ENCODE results near the gene OR13J1.

Gene OR13J1

DNA sequence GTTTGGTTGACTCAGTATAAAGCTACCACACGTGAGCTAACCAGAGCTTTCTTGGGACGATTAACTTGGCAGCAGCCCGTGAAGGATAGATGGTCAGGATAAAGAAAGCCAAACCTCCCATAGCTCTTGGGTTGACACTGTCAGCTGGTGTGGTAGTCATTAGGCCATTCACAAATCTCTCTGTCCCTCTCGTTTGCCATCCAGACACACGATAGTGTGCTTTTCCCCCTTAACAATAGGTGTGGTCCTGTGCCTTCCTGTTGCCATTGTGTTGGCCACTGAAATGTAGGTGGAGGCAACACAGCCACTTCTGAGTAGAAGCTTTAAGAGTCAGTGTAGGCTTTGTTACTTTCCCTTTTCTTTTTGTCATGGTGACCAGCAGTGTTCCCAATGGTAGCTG lies 11.7 kb downstream of the OR13J1 start:
- DNase-seq (ENCODE audit: low read depth in 2 of 2), result no peak

DNA sequence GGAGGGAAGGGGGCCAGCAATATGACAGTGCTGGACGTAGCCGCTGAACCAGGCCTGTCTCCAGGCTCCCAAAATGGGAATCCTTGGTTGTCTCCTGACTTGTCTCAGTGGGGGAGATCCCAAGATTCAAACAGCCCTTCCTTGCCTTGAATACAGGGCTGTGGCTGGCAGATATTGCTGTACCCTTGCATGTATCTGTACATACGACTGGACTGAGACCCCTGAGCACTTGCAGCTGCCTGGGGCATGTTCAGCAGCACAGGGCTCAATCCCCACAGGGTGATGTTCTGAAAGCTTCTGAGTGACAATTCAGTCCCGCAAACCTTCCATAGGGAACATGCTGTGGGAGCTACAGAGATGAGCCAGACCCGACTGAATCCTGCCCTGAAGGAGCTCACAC lies 13.3 kb downstream of the OR13J1 start:
- no peak for DNase-seq (ENCODE audit: low read depth in 2 of 2)

DNA sequence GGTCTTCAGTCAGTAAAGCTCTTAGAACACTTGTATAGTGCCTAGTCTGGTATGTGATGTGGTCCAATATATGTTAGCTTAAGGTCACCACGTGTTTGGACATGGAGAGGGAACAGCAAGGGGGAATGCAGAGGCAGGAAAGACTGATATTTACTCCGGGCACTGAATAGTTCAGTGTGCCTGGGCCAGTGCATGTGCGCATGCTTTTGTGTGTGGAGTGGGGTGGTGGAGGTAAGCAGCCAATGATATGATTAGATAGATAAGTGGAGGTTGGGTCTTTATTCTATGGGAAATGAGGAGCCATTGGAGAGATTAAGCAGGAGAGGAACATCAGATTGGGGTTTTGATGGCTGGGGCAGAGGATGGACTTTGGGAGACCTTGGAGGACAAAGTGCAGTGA lies 14.0 kb downstream of the OR13J1 start:
- DNase-seq (ENCODE audit: low read depth in 2 of 2), result no peak

DNA sequence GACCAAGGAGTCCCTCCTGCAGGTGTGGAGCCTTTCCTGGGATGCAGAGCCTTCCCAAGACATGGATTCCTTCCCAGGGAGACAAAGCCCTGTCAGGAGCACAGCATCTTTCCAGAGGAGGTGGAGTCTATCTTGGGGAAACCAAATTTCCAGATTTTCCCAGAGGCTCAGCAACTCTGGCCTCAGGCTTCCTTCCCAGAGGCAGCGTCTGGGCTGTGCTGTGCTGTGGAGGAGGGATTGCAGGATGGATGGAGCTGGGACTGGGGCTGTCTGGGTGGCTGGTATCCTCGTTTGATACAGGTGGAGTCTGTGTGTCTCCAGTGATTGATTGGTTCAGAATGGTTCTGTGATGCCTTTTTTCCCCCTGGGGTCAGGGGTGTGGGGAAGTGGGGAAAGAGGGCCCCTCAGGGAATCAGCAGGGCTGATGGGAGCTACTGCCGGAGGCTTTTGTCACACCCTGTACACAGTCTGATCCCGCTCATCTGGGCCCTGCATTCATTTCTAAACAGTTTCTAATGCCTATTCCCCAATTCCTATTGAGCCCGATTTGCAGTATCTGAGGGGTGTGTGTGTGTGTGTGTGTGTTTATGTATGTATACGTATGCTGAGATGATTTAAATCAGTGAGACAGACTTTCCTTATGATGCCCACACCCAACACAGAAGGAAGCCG lies 16.0 kb downstream of the OR13J1 start:
- no peak for DNase-seq (ENCODE audit: low read depth in 2 of 2)

DNA sequence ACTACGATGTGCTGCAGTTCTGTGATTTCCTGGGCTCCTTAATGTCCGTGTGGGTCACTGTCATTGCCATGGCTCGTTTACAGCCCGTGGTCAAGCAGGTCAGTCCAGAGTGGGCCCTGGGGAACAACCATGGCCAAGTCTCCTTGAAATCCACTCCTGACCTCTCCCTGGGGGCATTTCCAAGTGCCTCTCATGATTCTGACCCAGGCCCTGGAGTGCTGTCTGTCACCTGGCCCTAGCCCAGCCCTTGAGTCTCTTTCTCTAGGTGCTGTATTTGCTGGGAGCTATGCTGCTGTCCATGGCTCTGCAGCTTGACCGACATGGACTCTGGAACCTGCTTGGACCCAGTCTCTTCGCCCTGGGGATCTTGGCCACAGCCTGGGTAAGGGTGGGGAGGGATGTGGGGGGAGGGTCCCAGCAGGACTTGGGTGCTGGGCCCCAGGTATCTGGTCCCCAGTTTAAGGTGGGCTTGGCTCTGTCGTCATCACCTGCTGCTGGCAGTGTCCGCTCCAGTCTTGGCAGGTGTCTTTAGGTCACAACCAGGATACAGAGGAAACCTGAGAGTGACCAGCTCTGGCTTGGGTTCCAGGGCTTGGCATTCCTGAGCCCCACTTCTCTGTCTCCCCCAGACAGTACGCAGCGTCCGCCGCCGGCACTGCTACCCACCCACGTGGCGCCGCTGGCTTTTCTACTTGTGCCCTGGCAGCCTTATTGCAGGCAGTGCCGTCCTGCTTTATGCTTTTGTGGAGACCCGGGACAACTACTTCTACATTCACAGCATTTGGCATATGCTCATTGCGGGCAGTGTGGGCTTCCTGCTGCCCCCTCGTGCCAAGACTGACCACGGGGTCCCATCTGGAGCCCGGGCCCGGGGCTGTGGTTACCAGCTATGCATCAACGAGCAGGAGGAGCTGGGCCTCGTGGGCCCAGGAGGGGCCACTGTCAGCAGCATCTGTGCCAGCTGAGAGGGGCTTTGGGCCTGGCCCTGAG lies 17.0 kb downstream of the OR13J1 start:
- DNase-seq (ENCODE audit: low read depth in 2 of 2), result no peak

DNA sequence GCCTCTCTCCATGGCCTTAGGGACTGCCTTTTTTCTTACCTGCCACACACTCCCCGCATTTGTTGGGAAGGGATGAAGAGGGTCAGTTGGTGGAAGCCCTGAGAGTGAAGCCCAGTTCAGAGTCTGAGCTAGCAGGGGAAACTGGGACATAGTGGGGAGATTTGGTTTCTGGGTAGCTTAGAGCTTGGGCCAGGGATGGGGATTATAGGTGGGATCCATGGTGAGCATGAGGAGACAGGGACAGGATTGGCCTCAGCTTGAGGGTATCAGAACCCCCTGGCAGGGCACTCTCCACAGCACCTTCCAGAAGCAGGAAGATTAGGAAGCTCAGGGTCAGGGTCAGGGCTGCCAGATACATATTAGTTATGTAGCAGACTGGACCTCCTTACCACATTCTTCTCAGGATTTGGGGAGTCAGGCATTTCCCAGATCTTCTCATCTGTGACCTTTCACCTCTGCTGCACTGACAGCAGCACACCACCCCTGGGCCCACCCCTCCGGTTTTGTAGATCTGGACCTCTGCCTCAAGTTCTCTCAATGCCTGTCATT lies 17.9 kb downstream of the OR13J1 start:
- no peak for DNase-seq (ENCODE audit: low read depth in 2 of 2)

DNA sequence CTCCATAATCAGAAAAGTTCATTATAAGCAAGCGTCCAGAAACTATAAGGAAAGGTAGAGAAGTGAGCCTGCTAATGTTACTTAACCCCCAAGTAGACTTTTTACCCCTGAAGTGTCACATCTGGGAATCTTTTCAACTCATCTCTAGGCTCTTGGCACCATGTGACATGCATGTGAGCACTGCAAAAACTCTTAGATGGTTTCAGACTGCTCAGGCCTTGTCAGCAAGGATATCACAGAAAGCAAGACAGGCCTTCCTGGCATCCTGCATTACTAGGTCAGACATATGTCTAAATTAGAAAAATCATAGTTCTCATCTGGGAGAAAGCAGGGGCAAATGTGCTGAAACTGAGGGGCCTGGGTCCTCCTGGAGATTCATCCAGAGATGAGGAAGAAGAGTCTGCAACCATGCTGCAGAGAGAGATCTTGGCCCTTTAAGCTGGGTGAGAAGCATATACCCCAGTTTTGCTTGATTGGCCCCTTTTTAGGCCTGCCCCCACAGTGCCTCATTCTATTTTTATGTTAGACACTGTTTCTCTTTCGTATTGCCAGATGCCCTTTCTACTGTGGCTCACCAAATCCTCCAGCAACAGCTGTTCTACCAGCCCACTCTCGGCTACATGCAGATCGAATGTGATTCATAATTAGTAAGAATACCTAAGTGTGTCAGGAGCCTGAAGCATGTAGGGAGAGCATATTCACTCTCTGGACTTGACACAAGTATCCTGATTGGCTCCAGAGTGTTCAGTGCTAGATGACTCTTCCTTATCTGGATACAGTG lies 22.2 kb downstream of the OR13J1 start:
- DNase-seq (ENCODE audit: low read depth in 2 of 2), result peak; percentile 14 to 43

DNA sequence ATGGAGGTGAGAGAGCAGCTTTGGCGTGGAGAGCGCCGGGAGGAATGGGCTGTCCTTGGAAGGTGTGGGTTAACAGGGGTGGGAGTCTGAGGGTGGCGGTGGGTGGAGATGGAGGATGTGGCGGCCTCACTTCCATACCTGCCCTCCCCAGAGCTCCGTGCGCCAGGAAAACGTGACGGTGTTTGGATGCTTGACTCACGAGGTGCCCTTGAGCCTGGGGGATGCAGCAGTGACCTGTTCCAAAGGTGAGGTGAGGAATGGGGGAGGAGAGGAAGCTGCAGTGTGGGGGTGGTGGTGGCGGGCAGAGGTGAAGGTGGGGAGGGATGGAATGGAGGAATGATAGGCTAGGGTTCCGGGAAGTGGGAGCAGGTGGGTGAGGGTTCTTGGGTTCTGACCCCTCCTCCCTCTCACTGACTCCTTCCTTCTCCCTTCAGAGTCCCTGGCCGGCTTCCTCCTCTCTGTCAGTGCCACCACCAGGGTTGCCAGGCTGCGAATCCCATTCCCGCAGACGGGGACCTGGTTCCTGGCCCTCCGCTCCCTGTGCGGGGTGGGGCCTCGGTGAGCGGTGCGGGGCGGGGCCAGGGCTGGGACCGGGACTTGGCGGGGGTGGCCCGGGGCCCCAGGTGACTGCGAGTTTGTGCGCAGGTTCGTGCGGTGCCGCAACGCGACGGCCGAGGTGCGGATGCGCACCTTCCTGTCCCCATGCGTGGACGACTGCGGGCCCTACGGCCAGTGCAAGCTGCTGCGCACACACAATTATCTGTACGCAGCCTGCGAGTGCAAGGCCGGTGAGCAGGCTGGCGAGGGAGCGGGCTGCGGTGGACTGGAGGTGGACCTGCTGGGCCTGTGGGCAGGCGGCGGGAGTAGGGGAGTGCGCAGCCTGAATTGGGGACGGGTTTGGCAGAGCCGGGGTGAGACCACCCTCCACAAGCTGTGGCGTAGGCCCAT lies 24.1 kb downstream of the OR13J1 start:
- no peak for DNase-seq (ENCODE audit: low read depth in 2 of 2)

DNA sequence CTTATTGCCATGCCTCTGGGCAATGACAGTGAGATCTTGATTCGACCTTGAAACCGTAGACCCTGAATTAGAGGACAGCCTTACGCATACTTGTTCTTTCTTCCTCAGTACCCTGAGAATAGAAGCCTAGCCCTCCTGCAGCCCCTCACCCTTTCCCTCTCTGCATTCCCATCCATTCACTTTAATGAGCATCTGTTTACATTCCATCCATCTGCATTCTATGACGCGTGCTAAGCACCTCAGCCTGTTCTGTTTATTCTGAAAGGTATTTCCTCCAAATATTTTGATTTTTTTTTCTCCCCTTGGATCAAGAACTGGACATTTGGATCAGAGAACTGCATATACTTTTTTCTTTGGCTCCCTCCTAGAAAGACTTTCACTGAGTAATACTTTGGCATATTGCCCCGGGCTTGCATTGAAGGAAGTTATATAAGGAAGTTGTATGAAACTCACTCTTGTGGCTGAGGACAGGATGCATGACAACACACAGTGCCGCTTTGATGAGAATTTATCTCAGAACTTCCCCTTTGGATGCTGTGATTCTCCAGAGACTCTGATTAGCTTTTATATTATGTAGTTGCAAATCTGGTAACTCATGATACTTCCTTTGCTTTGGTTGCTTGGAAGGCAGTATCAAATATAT lies 25.5 kb downstream of the OR13J1 start:
- DNase-seq (ENCODE audit: low read depth in 2 of 2), result no peak

DNA sequence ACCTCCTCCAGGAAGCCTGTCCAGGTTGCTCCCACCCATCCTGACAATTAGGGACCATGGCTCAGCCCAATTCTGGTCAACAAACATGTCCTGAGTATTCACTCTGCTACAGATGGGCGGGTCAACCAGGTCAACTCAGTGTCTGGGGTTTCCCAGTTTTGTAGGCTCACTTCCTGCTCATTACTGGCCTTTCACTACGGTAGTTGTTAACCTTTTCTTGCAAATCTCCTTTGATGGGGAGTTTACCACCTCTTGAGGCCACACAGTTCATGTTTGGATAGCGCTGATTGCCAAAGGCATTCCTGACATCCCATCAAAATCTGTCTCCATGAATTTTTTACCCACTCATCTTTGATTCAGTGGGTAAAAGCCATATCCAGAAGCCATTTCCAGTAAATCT lies 27.4 kb downstream of the OR13J1 start:
- DNase-seq (ENCODE audit: low read depth in 2 of 2), result no peak

DNA sequence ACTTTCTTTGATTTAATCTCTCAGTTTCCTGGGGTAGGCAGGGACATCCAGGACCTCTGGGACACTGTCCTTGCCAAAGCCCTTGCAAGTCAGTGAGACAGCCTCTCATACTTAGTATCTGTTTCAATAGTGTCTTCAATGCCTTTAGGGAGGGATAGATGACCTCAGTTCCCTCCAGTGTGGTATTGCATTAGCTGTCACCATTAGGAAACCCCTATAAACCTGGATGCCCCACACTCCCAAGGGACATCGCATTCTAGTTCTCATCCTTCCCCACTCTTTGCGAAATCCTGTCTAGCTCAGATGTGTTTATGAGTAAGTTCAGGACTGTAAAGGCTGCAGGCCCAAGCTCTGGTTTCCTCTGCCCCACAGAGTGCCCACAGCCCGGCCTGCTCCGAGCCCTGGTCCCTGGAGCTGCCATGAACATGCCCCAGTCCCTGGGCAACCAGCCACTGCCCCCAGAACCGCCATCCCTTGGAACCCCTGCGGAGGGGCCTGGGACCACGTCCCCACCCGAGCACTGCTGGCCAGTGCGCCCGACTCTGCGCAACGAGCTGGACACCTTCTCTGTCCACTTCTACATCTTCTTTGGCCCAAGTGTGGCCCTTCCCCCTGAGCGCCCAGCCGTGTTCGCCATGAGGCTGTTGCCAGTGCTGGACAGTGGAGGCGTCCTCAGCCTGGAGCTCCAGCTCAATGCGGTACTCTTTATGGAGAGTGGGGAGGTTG lies 28.0 kb downstream of the OR13J1 start:
- no peak for DNase-seq (ENCODE audit: low read depth in 2 of 2)

DNA sequence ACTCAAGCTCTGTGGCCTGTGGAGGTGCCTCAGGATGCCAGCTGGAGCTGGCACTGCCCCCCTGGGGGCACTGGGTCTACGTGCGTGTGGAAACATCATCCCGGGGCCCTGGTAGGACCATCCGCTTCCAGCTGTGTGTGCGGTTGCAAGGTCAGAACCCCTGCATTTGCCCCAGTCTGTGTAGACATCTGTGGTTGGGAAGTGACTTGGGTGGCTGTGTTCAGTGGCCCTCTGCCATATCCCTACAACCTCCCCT lies 28.6 kb downstream of the OR13J1 start:
- DNase-seq (ENCODE audit: low read depth in 2 of 2), result no peak

DNA sequence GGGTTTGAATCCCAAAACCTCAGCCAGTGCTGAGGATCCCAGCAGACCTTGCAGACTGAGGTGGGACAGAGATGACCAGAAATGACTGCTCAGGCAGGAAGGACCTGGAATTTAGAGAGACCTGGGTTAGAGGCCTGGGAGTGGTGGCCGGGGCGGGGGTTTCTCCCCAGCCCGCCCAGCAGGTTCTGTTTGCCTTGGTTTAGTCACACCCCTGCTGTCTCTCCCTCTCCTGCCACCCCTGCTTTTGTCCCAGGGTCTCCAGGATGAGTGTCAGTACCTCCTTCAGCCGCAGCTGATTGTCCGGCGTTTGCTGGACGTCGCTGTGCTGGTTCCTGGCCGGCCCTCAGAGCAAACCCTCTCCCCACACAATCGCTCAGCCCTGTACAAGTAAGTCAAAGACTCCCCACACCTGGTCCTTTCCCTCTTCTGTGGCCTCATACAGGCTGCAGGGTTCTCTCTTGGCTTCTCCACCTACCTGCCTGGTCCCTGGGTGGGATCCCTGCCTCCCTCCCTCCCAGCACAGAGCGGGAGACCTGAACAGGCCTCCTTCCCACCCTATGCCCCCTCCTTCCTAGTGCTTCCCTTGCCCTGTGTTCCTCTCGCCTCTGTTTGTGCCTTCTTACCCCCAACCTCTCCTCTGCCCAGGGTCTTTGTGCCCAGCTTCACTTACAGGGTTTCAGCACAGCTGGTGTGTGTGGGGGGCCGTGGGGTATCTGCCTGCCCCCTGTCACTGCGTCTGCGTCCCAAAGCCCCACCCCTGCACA lies 29.1 kb downstream of the OR13J1 start:
- DNase-seq (ENCODE audit: low read depth in 2 of 2), result no peak

DNA sequence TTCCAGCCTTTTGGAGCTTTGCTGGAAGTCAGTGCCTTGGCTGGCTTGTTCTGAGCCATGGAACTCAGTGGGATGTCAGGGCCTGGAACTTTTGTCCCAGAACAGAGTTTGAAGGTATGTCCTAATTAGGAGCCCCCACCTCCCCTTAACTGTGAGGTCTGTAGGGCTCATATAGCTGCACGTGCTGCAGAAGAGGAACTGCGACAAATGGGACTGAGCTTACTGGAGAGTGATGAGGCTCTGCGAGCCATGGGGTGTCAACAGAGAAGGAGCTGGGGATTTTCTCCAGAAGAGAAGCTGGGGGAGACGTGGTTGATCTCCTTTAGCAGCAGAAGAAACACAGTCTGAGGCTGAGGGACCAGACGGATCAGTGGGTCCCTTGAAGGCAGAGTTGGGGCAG lies 30.3 kb downstream of the OR13J1 start:
- DNase-seq (ENCODE audit: low read depth in 2 of 2), result no peak

DNA sequence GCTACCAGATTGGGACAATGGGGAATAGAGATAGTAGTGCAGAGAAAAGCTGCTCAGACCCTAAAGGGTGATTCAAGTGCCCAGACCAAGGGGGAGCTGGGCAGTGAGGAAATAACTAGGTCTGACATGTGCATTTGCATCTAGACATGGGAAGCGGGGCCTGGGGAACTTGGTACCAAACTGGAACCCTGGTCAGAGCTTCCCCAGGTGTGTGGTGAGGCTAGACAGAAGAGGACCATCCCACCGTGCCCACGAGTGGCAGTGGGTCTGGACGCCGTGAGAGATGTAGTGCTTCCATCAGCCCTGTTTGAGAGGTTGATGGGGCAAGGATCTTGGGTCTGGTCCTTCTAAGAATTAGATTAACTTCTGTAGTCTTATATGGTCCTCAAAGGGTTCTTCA lies 33.6 kb downstream of the OR13J1 start:
- no peak for DNase-seq (ENCODE audit: low read depth in 2 of 2)

DNA sequence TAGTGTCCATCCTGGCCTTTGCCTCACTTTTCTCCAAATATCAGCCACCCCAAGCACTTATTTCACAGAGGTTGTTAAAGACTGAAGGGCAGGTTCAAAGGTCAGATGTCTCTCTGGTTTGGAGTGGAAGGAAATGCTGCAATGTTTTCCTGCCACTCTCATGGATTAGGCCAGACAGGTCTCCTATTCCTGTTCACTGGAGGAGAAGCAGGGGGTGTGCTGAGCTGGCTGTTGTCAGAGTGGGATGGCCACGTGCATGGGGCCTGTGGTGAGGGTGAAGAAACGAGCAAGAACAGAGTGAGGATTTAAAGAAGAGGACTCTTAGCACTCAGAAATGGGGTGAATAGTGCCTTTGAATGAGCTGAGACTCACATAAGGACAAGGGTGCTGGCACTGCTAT lies 34.4 kb downstream of the OR13J1 start:
- no peak for DNase-seq (ENCODE audit: low read depth in 2 of 2)

DNA sequence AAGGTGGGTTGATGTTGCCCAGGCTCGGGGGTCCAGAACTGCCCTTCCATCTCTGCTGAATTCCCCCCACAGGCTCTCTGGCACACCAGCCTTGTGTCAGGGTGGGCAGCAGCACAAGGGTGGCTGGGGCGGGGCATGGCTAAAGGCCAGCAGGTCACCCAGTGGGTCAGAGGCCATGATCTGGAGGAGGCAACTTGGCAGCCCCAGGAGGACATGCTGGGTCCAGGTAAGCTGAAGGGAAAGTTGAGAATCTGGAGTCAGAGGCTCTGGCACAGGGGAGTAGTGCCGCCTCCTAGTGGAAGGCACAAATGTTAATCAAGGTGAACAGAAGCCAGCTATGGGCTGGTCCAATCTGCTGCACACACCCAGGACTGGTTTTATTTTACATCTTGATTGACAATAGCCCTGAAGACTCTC lies 35.0 kb downstream of the OR13J1 start:
- no peak for DNase-seq (ENCODE audit: low read depth in 2 of 2)

DNA sequence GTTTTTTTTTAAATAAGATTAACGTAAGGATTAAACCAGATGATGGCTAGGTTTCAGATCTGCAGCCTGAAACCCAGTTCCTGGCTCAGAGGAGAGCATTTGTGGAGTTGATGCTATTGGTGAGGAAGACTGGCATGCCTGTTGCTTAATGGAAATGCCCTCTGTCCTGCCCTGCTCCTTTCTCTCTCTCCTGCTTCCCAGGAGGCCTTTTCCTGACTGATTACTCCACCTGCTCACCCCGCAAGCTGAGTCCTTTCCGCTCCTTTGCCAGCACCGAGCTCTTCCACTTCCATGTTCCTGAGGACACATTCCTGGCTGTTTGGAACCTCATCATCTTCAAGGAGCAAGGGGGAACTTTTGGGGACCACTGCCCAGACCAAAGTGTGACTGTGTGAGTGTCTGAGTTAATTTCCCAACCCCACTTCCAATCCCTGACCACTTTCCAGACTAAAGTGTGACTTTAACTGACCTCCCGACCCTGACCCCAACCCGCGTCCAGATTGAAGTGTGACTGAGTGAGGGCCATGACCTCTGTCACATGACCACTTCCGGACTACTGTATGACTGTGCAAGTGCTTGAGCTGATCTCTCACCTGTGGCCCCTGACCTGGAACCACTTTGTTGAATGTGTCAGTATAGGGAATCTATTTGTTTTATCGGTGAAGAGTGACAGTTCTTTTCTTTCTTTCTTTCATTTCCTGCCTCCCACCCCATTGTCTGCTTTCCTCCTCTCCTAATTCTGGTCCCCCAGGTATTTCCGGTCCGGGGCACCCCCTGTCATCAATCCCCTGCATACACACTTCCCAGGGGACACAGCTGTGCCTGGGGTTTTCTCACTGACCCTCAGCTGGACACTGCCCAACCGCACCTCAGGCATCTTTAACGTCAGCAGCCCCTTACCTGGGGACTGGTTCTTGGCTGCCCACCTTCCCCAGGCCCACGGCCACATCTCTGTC lies 35.7 kb downstream of the OR13J1 start:
- no peak for DNase-seq (ENCODE audit: low read depth in 2 of 2)
